GM18511 (cell line): Measurements from ENCODE around the gene PSRC1.

Source experiments
- ATAC-seq: cut with Tn5 transposase; IDR thresholded peaks from one replicate; pipeline ENCODE4 v1.9.1; 2021; ENCODE audit warnings: mild to moderate bottlenecking, moderate library complexity; ENCODE audit not compliant: unreplicated experiment

Gene PSRC1

DNA sequence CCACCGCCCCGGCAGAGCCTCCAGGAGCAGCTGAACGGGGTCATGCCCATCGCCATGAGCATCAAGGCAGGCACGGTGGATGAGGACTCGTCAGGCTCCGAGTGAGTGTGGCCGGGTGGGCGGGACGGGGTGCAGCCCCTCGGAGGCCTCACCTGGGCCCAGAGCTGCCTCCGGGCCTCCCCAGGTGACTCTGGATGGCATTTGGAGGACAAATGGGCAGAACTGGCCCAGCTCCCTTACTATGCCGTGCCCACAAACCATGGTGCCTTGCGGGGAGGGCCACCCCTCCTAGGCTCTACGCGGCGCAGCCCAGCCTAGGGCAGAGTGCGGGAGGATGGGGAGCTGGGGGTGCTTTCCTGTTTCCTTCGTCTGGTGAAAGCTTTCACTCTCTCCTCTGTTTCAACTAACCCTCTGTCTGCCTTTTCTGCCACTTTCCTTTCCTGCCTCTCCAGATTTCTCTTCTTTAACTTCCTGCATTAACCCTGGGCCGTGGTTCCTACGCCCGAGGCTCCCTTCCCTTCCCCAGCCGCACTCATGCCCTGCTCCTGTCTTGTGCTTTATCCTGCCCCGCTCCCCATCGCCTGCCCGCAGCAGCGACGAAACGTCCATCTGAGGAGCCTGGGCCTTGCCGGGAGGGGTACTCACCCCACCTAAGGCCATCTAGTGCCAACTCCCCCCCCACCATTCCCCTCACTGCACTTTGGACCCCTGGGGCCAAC is 9.2 kb downstream of the PSRC1 start:
- ATAC-seq = no peak

DNA sequence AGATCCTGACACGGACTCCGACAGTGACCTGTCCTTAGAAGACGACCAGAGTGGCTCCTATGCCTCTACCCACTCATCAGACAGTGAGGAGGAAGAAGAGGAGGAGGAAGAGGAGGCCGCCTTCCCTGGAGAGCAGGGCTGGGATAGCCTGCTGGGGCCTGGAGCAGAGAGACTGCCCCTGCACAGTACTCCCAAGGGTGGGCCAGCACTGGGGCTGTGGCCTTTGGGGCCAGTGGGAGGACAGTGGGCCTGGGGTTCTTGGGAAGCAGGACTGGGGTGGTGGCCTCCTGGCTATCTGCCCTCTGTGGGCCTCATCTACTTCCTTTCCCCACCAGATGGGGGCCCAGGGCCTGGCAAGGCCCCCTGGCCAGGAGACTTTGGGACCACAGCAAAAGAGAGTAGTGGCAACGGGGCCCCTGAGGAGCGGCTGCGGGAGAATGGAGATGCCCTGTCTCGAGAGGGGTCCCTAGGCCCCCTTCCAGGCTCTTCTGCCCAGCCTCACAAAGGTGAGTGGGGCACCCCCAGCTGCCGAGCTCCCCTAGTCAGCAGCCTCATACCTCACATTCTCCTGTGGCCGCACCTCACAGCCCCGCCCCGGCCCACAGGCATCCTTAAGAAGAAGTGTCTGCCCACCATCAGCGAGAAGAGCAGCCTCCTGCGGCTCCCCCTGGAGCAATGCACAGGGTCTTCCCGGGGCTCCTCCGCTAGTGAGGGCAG is 10.0 kb downstream of the PSRC1 start:
- no peak for ATAC-seq

DNA sequence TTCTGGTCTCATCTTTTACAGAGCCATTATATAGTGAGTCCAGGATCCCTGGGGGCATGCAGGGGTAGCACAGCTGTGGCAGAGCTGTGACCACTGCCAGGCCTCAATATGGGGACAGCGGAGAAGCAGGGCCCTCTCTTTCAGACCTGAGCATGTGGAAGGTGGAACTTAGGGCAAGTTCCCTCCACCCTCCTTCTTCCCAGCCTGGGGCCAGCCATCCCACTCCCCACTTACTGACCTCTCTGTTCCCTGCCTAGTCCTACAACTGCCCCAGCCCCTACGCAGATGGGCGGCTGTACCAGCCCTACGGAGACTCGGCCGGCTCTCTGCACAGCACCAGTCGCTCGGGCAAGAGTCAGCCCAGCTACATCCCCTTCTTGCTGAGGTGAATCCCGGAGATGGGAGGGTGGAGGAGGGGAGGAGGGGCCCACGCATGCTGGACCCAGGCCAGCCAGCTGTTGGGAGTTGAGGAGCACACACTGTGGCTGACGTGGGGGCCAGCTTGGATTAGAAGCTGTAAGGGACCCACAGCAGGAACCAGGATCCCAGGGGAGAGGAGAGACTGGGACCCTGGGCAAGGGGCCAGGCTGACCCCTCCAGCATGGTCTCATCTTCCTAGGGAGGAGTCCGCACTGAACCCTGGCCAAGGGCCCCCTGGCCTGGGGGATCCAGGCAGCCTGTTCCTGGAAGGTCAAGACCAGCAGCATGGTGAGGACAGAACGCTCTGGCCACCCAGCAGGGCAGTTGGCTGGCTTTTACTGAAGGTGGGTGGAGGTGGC is 10.7 kb downstream of the PSRC1 start:
- ATAC-seq = no peak

DNA sequence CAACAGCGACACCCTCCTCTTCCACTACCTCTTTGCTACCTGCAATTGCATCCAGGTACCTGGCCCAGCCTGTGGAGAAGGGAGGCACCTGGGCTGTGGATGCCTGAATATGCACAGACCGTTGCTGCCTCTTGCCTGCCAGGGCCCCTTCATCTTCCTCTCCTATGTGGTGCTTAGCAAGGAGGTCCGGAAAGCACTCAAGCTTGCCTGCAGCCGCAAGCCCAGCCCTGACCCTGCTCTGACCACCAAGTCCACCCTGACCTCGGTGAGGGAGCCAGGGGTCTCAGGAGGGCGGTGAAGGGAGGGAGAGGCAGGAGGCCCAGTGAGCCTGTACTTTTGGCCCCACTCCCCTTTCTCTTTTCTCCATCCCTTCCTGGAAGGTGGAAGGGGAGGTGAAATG is 11.5 kb downstream of the PSRC1 start:
- ATAC-seq = no peak

DNA sequence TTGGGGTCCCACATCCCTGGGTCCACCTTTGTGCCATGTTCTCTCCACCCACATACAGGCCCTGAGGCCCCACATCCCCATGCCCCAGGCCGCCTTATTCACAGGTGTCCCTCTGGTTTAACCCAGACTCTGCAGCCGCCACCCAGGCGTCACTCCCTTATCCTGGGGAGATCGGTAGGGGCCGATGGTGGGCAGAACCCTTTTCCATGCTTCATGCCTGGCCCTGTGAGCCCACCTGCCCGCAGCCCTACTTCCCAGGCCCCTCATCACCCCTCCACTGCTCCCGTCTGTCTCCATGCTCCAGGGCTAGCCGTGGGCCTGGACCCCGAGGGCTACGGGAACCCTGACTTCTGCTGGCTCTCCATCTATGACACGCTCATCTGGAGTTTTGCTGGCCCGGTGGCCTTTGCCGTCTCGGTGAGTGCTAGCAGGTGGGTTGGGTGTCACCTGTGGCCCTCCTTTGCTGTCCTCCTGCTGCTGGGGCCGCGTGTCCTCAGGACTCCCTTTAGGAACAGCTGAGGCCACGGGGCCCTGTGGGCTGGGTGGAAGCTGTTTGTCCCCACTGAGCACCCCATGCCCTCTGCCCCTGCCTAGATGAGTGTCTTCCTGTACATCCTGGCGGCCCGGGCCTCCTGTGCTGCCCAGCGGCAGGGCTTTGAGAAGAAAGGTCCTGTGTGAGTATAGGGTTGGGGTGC is 12.2 kb downstream of the PSRC1 start:
- ATAC-seq = no peak

DNA sequence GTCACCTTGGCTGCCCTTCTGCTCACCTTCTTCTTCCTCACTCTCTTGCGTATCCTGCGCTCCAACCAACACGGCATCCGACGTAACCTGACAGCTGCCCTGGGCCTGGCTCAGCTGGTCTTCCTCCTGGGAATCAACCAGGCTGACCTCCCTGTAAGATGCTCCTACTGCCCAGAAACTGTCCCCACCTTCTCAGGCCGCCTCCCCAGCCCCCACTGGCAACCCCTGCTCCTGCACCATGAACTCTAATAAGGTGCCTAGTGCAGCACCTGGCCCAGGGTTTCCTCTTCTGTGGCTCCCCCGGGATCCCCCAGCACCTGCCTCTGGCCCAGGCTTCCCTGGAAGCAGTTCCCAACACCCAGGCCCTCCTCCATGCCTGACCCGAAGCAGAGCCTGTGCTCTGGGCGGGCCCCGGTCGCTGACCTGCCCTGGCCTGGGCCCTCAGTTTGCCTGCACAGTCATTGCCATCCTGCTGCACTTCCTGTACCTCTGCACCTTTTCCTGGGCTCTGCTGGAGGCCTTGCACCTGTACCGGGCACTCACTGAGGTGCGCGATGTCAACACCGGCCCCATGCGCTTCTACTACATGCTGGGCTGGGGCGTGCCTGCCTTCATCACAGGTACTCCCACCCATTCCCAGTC is 12.8 kb downstream of the PSRC1 start:
- ATAC-seq = no peak

DNA sequence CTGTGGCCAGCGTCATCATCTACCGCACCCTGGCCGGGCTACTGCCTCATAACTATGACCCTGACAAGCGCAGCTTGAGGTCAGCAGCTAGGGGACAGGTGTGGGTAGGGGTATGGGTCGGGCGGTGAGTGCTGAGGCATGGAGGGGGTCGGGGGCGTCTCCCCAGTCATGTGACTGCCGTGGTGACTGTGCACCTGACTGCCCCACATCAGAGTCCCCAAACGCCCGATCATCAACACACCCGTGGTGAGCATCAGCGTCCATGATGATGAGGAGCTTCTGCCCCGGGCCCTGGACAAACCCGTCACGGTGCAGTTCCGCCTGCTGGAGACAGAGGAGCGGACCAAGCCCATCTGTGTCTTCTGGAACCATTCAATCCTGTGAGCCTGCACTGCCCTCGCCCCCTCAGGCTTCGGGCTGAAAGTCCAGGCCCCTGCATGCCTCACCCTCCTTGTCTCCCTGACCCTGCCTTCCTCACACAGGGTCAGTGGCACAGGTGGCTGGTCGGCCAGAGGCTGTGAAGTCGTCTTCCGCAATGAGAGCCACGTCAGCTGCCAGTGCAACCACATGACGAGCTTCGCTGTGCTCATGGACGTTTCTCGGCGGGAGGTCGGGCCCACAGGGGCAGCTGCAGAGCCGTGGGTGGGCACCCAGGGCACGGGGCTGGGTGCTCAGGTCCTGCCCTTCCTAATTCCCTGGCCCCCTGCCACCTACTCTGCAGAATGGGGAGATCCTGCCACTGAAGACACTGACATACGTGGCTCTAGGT is 13.5 kb downstream of the PSRC1 start:
- ATAC-seq = no peak

DNA sequence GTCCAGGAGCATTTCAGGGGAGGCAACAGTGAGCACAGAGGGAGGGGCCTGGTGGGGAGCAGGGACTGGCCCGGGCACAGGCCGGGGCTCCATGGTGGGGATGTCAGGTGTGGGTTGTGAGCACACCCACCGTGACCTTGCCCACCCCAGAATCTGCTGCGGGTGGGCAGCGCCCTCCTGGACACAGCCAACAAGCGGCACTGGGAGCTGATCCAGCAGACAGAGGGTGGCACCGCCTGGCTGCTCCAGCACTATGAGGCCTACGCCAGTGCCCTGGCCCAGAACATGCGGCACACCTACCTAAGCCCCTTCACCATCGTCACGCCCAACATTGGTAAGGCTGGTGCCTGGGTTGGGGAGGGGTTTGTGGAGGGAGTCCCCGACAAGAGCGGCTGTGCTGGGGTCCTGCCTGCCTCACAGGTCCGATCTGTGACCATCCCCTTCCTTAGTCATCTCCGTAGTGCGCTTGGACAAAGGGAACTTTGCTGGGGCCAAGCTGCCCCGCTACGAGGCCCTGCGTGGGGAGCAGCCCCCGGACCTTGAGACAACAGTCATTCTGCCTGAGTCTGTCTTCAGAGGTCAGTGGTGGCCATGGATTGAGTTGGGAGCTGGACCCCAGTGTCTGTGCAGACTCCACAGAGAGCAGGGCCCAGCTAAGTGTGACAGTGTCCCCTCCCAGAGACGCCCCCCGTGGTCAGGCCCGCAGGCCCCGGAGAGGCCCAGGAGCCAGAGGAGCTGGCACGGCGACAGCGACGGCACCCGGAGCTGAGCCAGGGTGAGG is 14.3 kb downstream of the PSRC1 start:
- no peak for ATAC-seq

DNA sequence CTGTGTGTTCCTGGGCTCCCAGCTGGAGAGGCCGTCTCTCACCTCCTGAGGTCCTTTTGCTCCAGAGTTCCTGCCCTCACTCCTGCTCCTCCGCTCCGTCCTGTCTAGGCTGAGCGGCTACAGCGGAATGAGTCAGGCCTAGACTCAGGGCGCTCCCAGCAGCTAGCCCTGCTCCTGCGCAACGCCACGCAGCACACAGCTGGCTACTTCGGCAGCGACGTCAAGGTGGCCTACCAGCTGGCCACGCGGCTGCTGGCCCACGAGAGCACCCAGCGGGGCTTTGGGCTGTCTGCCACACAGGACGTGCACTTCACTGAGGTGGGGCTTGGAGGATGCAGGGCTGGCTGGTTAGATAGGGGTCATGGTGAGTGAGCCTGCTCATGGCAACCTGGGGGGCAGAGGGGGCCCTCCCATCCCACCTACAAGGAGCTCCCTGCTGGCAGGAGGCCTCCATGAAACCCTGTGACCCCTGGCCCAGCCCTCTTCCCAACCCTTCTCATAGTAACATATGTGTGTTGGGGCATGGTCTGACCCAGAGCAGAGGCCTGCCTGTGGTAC is 15.1 kb downstream of the PSRC1 start:
- ATAC-seq = no peak

DNA sequence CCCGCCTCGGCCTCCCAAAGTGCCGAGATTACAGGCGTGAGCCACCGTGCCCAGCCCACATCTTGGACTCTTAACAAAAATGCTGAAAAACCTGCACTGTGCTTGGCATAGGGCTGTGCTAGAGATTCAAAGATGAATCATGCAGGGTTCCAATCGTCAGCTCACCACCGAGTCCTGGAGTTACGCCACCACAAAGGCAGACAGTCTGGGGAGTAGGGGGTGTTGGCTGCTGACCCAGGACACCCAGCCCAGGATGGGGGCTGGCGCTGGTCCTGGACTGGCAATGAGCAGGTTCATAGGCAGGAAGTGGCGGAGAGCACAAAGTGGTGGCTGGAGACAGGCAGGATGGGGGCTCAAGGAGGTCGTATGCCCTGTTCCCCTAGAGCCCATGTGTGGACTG is 16.0 kb downstream of the PSRC1 start:
- no peak for ATAC-seq

DNA sequence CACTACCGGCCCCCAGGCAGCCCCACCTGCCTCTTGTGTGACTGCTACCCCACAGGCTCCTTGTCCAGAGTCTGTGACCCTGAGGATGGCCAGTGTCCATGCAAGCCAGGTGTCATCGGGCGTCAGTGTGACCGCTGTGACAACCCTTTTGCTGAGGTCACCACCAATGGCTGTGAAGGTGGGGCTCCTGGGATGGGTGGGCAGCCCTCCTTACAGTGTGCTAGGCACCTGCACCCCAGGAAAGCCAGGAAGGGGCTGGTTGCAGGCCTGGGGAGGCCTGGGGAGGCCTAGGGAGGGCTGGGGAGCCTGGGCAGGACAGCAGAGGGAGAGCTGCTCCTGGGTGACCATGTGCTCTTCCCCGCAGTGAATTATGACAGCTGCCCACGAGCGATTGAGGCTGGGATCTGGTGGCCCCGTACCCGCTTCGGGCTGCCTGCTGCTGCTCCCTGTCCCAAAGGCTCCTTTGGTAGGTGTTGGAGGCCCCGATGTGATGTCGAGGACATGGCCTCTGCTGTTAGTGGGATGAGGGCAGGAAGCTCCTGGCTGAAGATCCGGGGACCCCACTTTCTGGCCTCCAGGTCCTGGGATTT is 17.1 kb downstream of the PSRC1 start:
- ATAC-seq = no peak

DNA sequence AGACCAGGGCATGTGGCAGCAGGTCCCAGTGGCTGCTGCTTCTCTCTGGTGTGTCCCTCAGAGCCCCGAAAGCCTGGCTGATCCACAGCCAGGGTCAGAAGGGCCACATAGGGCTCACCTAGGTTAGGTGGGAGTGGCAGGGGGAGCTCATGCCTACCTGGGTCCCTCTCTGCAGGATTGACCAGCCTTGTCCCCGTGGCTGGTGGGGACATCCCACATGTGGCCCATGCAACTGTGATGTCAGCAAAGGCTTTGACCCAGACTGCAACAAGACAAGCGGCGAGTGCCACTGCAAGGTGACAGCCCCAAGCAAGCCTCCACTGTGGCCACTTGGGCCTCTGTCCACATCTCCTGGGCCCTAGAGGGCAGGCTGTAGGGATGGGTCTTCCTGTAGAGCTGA is 17.9 kb downstream of the PSRC1 start:
- ATAC-seq = no peak

DNA sequence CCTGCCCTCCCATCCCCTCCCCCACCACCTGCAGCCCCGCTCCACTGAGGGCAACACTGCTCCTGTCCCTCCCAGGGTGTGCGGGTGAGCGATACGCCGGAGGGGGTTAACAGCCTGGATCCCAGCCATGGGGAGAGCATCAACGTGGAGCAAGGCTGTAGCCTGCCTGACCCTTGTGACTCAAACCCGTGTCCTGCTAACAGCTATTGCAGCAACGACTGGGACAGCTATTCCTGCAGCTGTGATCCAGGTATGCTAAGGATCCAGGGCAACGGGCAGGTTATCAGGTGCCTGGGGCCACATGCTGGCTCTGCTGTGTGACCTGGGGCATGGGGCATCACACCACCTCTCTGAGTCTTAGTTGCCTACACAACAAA is 18.6 kb downstream of the PSRC1 start:
- ATAC-seq = no peak

DNA sequence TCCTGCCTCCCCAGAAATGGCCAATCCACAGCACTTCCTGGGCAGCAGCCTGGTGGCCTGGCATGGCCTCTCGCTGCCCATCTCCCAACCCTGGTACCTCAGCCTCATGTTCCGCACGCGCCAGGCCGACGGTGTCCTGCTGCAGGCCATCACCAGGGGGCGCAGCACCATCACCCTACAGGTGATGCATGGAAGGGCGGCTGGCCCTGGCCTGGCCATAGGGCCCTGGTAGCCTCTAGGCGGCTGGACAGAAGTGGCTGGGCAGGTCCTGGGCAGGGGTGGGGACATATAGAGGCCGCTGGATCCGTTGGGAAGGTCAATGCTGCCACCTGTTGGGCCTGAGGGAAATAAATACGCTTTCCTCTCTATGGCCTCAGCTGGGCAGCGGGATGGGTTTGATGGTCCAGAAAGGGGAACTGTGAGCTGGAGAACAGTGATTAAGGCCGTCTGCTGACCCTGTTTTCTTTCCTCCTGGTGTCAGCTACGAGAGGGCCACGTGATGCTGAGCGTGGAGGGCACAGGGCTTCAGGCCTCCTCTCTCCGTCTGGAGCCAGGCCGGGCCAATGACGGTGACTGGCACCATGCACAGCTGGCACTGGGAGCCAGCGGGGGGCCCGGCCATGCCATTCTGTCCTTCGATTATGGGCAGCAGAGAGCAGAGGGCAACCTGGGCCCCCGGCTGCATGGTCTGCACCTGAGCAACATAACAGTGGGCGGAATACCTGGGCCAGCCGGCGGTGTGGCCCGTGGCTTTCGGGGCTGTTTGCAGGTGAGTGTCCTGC is 19.2 kb downstream of the PSRC1 start:
- peak; percentile 85 for ATAC-seq

DNA sequence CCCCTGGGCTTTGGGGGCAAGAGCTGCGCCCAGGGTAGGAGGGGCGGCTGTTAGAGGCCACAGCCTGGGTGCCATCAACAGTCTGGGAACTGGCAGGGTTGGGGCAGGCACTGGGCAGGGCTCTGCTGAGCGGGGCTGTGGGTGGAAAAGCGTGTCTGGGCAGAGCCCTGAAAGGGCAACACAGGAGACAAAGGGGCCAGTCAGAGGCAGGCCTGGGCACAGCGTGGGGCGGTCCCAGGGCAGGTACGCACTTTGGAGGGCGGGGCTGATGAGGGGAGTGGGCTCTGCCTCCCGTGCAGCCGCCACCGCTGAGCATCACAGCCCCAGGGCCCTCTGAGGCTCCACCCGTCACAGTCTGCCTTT is 19.7 kb downstream of the PSRC1 start:
- peak; percentile 32 for ATAC-seq

DNA sequence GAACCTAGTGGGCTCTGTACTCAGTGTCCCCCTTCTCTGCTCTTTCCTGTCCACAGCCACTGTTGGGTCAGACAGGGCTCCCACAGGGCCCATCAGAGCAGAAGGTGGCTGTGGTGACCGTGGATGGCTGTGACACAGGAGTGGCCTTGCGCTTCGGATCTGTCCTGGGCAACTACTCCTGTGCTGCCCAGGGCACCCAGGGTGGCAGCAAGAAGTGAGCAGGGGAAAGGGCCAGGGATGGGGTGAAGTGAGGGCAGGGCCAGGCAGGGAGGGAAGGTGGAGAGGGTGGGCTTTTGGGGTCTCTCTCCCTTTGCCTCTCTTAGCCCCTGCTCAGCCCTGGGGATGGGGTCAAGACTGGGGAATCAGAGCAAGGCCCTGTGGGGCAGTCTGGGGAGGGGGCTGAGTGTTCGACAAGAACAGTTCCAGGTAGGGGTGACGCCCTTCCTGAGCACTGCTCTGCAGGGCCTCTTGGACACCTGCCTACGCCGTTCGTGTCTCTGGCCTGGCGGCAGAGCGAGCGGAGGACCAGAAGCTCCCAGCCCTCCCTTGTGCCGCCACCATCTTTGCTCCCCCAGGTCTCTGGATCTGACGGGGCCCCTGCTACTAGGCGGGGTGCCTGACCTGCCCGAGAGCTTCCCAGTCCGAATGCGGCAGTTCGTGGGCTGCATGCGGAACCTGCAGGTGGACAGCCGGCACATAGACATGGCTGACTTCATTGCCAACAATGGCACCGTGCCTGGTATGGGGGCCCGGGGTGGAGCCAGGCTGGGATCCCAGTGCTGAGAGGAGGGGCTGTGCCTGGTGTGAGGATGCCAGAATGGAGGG is 20.5 kb downstream of the PSRC1 start:
- no peak for ATAC-seq

DNA sequence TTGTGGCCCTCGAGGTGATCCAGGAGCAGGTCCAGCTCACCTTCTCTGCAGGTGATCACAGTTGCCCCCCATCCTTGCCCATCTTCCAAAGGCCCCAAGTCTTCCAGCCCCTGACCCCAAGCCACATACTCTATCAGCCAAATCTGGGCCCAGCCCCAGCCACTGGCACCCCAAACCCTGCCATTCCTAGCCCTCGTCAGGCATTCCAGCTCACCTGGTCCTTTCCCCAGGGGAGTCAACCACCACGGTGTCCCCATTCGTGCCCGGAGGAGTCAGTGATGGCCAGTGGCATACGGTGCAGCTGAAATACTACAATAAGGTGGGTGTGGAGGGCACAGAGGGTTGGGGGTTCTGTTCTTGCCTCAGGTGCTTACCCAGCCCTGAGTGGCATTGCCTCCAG is 21.4 kb downstream of the PSRC1 start:
- ATAC-seq = no peak
